Measurements from ENCODE around the gene BHLHE23.

DNA sequence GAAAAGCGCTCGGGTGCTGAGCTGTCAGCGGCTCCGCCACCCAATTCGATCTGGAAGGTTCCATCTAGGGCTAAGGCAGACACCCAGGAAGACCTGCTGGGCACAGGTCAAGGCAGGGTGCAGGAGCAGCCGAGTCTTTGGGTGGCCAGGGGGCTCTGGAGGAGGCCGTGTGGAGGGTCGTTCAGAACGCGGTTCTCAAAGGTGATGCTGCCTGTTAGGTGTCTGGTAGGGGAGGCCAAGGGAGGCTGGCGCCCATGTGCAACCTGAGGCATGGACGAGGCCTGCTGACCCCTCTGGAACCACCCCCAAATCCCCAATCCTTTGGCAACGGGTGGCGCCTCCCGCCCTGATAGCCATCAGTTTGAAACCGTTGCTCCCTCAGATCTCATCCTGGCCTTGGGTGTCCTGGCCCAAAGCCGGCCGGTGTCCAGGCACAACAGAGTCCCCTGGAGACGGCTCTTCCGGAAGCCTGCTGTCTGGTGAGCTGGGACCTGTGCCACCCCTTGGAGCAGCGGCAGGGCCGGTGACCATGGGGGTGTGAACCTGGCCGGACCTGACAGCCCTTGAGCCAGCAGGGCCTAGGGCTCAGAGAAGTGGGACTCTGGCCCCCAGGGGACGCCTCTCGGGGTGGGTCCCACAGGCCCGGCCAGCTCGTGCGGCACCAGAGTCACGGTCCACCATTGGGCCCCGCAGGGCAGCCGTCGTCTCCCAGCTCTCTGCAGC lies 43.7 kb downstream of the BHLHE23 start:
- TF ChIP-seq, protein P1, sequence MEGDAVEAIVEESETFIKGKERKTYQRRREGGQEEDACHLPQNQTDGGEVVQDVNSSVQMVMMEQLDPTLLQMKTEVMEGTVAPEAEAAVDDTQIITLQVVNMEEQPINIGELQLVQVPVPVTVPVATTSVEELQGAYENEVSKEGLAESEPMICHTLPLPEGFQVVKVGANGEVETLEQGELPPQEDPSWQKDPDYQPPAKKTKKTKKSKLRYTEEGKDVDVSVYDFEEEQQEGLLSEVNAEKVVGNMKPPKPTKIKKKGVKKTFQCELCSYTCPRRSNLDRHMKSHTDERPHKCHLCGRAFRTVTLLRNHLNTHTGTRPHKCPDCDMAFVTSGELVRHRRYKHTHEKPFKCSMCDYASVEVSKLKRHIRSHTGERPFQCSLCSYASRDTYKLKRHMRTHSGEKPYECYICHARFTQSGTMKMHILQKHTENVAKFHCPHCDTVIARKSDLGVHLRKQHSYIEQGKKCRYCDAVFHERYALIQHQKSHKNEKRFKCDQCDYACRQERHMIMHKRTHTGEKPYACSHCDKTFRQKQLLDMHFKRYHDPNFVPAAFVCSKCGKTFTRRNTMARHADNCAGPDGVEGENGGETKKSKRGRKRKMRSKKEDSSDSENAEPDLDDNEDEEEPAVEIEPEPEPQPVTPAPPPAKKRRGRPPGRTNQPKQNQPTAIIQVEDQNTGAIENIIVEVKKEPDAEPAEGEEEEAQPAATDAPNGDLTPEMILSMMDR (IDR thresholded peaks at IDR 0.05) = no peak
- TF ChIP-seq POLR2A (IDR thresholded peaks at IDR 0.05) = no peak

All from body of pancreas (tissue), 4 donors.